Measurements from ENCODE around the gene CEBPA. TPM values are rescaled to one million over a fixed set of nuclear protein-coding genes. Genes with fewer than 3 reads are reported as not detected.

Gene CEBPA
- total RNA-seq, 2 donors from 2014 or later: 1.8 to 2.1 TPM

GRCh38 chr19:33301900-33302174, 497 bp downstream of the CEBPA start:
- DNase-seq: no peak
- H3K27me3 ChIP-seq (ENCODE audit: control insufficient read depth, insufficient read depth, low read length, poor library complexity, severe bottlenecking): peaks cover 45% of the 10 kb centered on the region
- Mint-ChIP-seq H3K27me3 (ENCODE audit: insufficient read depth) (peaks cover 52% of the 10 kb centered on the region), H3K36me3 (ENCODE audit: low read depth) (no peaks in the 10 kb centered on the region), H3K4me1 (peaks cover 20% of the 10 kb centered on the region), H3K9me3 (no peaks in the 10 kb centered on the region), H3K4me3 (no peak overlapping the region), H3K27ac (no peak overlapping the region)
- 1 to 2% methylated on average over 20 to 41 of the region's 41 CpGs for WGBS, 2 experiments (ENCODE audit: insufficient coverage in 1 of 2, insufficient read length in 1 of 2)
- H3K4me1 ChIP-seq (ENCODE audit: control insufficient read depth, insufficient read depth, low read length): no peaks in the 10 kb centered on the region
- H3K4me3 ChIP-seq (ENCODE audit: low read length): peak overlapping the region; percentile 58
- H3K36me3 ChIP-seq (ENCODE audit: control insufficient read depth, insufficient read depth, low read length): no peaks in the 10 kb centered on the region
- no peak for TF ChIP-seq CTCF (conservative IDR thresholded peaks at IDR 0.05)
- H3K9ac ChIP-seq (ENCODE audit: extremely low read depth, low read length, poor library complexity, severe bottlenecking): no peak overlapping the region
- no peaks in the 10 kb centered on the region for H3K9me3 ChIP-seq (ENCODE audit: control insufficient read depth, low read length)
- H3K27ac ChIP-seq (ENCODE audit: low read depth, low read length): no peak overlapping the region

GRCh38 chr19:33301144-33301899, 1.0 kb downstream of the CEBPA start:
- TF ChIP-seq CTCF (conservative IDR thresholded peaks at IDR 0.05): no peak
- H3K27ac Mint-ChIP-seq: no peak overlapping the region
- peaks cover 52% of the 10 kb centered on the region for H3K27me3 Mint-ChIP-seq (ENCODE audit: insufficient read depth)
- H3K9me3 Mint-ChIP-seq: no peaks in the 10 kb centered on the region
- Histone ChIP-seq H3K4me1 (ENCODE audit: control insufficient read depth, insufficient read depth, low read length) (no peaks in the 10 kb centered on the region), H3K4me3 (ENCODE audit: low read length) (no peak overlapping the region), H3K27ac (ENCODE audit: low read depth, low read length) (no peak overlapping the region), H3K9me3 (ENCODE audit: control insufficient read depth, low read length) (no peaks in the 10 kb centered on the region), H3K36me3 (ENCODE audit: control insufficient read depth, insufficient read depth, low read length) (no peaks in the 10 kb centered on the region), H3K27me3 (ENCODE audit: control insufficient read depth, insufficient read depth, low read length, poor library complexity, severe bottlenecking) (peaks cover 45% of the 10 kb centered on the region), H3K9ac (ENCODE audit: extremely low read depth, low read length, poor library complexity, severe bottlenecking) (no peak overlapping the region)
- no peaks in the 10 kb centered on the region for H3K36me3 Mint-ChIP-seq (ENCODE audit: low read depth)
- peak overlapping the region; percentile 46 for H3K4me3 Mint-ChIP-seq
- WGBS, 2 experiments (ENCODE audit: insufficient coverage in 1 of 2, insufficient read length in 1 of 2): 5 to 7% methylated on average over 19 to 91 of the region's 91 CpGs
- peak; percentile 73 for DNase-seq
- peaks cover 23% of the 10 kb centered on the region for H3K4me1 Mint-ChIP-seq

GRCh38 chr19:33300894-33301143, 1.5 kb downstream of the CEBPA start:
- TF ChIP-seq CTCF (conservative IDR thresholded peaks at IDR 0.05): no peak
- Mint-ChIP-seq H3K36me3 (ENCODE audit: low read depth) (no peaks in the 10 kb centered on the region), H3K4me1 (peaks cover 23% of the 10 kb centered on the region), H3K27ac (no peak overlapping the region), H3K9me3 (no peaks in the 10 kb centered on the region), H3K4me3 (peak overlapping the region; percentile 46), H3K27me3 (ENCODE audit: insufficient read depth) (peaks cover 52% of the 10 kb centered on the region)
- H3K9me3 ChIP-seq (ENCODE audit: control insufficient read depth, low read length): no peaks in the 10 kb centered on the region
- H3K4me3 ChIP-seq (ENCODE audit: low read length): no peak overlapping the region
- no peaks in the 10 kb centered on the region for H3K36me3 ChIP-seq (ENCODE audit: control insufficient read depth, insufficient read depth, low read length)
- H3K4me1 ChIP-seq (ENCODE audit: control insufficient read depth, insufficient read depth, low read length): no peaks in the 10 kb centered on the region
- peaks cover 45% of the 10 kb centered on the region for H3K27me3 ChIP-seq (ENCODE audit: control insufficient read depth, insufficient read depth, low read length, poor library complexity, severe bottlenecking)
- WGBS, 2 experiments (ENCODE audit: insufficient coverage in 1 of 2, insufficient read length in 1 of 2): 6 to 47% methylated on average over 5 to 7 of the region's 7 CpGs
- no peak overlapping the region for H3K9ac ChIP-seq (ENCODE audit: extremely low read depth, low read length, poor library complexity, severe bottlenecking)
- no peak for DNase-seq
- no peak overlapping the region for H3K27ac ChIP-seq (ENCODE audit: low read depth, low read length)
